Rectal smooth muscle tissue (tissue), 1 donor: ENCODE data around the gene NBPF6.
"Not testable (repeated sequence)": the region's sequence is repeated elsewhere in the genome, so short reads cannot be mapped to it uniquely, and the experiment has no call there.

Experiments used
- H3K27ac ChIP-seq: one replicate; pipeline ENCODE4 v1.7.0; 2013; ENCODE audit warnings: low read depth, low read length, inconsistent platforms
- H3K27me3 ChIP-seq: one replicate; pipeline ENCODE4 v1.7.0; 2013; ENCODE audit warnings: low read length; ENCODE audit not compliant: control insufficient read depth, insufficient read depth
- H3K36me3 ChIP-seq: one replicate; pipeline ENCODE4 v1.7.0; 2013; ENCODE audit warnings: low read length; ENCODE audit not compliant: control insufficient read depth, insufficient read depth
- H3K4me1 ChIP-seq: one replicate; pipeline ENCODE4 v1.7.0; 2013; ENCODE audit warnings: low read length; ENCODE audit not compliant: control insufficient read depth, insufficient read depth
- H3K4me3 ChIP-seq: one replicate; pipeline ENCODE4 v1.7.0; 2013; ENCODE audit warnings: low read length
- H3K9ac ChIP-seq: one replicate; pipeline ENCODE4 v1.7.0; 2013; ENCODE audit warnings: low read length

The NBPF6 gene, protein sequence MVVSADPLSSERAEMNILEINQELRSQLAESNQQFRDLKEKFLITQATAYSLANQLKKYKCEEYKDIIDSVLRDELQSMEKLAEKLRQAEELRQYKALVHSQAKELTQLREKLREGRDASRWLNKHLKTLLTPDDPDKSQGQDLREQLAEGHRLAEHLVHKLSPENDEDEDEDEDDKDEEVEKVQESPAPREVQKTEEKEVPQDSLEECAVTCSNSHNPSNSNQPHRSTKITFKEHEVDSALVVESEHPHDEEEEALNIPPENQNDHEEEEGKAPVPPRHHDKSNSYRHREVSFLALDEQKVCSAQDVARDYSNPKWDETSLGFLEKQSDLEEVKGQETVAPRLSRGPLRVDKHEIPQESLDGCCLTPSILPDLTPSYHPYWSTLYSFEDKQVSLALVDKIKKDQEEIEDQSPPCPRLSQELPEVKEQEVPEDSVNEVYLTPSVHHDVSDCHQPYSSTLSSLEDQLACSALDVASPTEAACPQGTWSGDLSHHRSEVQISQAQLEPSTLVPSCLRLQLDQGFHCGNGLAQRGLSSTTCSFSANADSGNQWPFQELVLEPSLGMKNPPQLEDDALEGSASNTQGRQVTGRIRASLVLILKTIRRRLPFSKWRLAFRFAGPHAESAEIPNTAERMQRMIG

DNA sequence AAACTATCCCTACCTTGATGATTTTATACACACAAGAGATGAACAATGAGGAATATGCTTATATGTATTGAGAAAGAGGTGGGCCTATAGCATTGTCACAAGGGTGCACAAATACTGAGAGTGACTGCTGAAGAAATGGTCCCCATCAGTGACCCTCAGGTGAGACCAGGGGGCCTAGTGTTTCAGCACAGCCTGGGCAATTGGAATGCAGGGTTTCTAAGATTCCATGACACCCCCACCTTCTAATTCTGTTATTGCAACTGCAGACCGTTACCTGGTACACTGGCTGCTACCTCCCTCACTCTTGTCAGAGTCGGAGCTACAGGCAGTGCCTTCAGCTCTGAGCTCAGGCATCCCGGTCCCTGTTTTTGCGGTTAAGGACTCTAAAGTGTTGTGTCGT lies at the start of gene NBPF6:
TSS of gene NBPF6 (plus strand) at position 301 of the 400 bp plus-strand sequence. CDS start 259 bp downstream, outside the sequence.
- H3K9ac ChIP-seq, H3K36me3 ChIP-seq, H3K27me3 ChIP-seq, H3K27ac ChIP-seq, H3K4me1 ChIP-seq, H3K4me3 ChIP-seq: not testable (repeated sequence)

DNA sequence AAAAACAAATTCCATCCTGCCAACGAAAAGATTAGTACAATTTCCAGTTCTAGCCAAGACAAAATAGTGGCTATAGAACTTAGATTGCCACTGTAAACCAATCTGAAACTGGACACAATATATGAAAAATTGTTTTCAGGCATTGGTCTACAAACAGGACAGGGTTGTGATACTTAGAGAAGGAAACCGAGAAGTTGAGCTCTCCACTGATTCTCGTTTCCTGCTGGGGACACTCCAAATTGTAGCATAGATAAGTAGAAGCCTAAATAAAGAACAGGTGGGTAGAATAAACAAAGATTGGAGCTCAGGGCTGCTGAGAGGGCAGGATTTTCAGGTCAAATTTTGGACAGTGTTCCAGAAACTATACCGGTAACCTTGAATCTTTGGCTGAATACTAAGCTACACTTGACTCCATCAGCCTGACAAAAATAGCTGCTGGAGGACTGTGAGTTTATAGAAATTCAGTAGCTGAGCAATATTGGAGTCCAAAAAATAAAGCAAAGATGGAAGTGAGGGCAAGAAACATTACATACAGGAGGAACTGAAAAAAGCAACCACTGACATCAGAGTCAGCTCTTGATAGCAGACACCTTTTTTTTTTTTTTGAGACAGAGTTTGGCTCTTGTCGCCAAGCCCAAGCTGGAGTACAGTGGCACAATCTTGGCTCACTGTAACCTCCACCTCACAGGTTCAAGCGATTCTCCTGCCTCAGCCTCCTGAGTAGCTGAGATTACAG lies 38.9 kb upstream of the NBPF6 start:
- not testable (repeated sequence) for H3K27me3 ChIP-seq, H3K4me1 ChIP-seq, H3K27ac ChIP-seq, H3K36me3 ChIP-seq, H3K4me3 ChIP-seq, H3K9ac ChIP-seq

DNA sequence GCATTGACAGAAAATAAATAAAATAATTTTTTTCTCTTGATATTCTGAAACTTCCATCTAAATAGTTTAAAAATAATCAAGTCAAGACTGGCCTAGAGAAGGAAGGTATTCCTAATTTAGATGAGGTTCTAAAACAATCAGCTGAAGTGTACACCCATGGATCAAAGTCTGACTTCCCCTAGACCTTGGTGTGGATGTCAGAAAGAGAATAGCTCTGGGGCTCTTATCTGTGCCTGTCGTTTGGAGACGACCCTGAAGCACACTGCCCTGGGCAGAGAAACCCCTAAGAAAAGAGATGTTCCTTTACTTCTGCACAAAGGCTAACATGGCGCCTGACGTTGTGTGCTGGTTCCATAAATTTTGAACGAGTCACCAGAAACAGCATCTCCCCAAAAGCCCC lies 30.0 kb upstream of the NBPF6 start:
- not testable (repeated sequence) for H3K9ac ChIP-seq, H3K27me3 ChIP-seq, H3K27ac ChIP-seq, H3K4me3 ChIP-seq, H3K36me3 ChIP-seq, H3K4me1 ChIP-seq

DNA sequence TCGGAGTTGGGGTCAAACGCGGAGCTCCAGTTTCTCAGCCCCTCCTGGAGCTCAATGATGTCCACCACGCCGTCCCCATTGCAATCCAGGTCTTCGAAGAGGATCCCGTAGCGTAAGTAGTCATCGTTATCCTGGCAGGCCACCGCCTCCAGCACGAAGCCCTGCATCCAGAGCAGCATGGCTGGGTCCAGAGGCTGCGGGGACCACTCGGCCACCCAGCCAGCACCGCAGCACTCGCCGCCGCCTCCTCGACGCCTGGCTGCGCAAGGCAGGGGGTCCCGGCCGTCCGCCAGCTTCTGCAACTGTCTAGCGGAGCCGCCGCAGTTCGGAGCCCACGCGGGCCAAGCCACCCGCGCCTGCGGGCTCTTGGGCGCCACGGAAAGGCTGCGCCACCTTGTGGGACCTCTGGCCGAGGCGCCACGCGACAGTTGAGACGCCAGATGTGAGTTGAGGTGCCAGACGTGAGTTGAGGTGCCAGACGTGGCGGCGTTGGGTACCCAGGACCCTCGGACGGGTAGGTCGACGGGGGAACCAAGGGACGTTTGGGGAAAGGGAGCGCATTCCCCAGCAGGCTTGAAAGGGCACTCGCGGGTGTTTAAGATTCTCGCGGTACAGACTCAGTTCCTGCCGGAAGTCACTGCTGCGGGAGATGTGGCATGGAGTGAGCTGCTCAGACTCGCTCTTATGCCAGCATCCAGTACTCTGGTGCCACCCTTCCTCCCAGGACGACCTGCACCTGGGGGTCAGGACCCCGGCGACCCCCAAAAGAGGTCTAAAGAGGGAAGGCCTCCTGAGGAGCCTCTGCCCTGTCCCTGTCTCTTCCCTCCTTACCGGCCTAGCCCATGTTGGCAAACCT lies 28.9 kb upstream of the NBPF6 start:
- not testable (repeated sequence) for H3K36me3 ChIP-seq, H3K27ac ChIP-seq, H3K4me3 ChIP-seq, H3K27me3 ChIP-seq, H3K9ac ChIP-seq, H3K4me1 ChIP-seq

DNA sequence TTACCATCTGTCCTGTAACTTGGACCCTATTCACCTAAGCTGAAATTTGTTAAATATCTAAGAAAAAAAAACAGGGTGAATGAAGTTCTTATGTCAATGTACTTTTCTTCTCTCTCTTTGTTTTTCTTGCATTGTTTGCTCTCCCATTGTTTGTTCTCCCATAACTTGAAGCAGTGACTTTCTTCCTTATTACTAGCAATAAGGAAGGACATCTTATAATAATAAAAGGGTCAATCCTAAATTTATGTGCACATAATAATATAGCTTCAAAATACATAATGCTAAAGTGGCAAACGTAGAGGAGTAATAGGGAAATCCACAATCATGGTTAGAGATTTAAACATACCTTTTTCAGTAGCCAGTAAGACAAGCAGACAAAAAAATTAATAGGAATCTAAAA lies 23.3 kb upstream of the NBPF6 start:
- not testable (repeated sequence) for H3K36me3 ChIP-seq, H3K4me3 ChIP-seq

DNA sequence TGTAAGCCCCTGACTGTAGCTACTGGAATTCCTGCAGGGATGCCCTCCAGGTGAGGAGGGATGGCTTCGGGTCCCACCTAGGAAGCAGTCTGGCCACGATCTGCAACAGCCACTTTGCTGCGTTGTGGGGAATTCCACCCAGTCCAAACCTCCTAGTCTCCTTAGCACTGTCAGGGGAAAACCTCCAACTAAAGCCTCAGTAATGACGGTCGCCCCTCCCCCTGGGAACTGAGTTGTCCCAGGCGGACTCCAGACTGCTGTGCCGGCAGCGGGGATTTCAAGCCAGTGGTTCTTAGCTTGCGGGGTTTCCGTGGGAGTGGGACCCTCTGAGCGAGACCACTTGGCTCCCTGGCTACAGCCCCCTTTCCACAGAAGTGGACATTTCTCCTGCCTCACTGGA lies 18.1 kb upstream of the NBPF6 start:
- H3K4me3 ChIP-seq, H3K9ac ChIP-seq, H3K27me3 ChIP-seq, H3K36me3 ChIP-seq, H3K27ac ChIP-seq, H3K4me1 ChIP-seq: not testable (repeated sequence)

More for the DNA sequence above, 23.3 kb upstream of the NBPF6 start:
- H3K27me3 ChIP-seq, H3K9ac ChIP-seq, H3K27ac ChIP-seq, H3K4me1 ChIP-seq: not testable (repeated sequence)

DNA sequence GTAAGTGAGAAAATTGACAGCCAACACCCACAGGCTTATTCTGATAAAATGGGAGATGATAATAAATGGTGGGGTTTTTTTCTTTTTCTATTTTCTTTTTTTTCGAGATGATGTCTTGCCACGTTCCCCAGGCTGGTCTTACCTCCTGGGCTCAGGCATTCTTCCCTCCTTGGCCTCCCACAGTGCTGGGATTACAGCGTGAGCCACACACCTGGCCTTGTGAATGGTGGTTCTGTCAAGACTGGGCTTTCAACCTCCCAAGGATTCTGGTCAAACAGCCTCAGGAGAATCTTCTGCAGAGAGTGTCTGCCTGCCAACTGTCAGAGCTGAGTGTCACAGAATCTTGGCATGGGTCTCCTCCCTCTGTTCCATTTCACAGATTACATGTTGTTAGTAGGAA lies 16.7 kb upstream of the NBPF6 start:
- H3K4me1 ChIP-seq, H3K9ac ChIP-seq, H3K27me3 ChIP-seq, H3K4me3 ChIP-seq, H3K36me3 ChIP-seq, H3K27ac ChIP-seq: not testable (repeated sequence)

DNA sequence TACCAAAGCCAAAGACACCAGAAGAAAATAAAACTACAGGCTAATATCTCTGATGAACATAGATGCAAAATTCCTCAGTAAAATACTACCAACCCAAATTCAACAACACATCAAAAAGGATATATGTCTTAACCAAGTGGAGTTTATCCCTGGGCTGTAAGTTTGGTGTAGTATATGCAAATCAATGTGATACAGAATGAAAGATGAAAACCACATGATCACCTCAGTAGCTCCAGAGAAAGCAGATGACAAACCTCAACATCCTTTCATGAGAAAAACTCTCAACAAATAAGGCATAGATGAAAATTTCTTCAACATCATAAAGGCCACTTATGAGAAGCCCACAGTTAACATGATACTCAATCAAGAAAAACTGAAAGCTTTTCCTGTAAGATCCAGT lies 11.6 kb upstream of the NBPF6 start:
- H3K9ac ChIP-seq, H3K4me3 ChIP-seq, H3K27me3 ChIP-seq, H3K36me3 ChIP-seq, H3K4me1 ChIP-seq, H3K27ac ChIP-seq: not testable (repeated sequence)

DNA sequence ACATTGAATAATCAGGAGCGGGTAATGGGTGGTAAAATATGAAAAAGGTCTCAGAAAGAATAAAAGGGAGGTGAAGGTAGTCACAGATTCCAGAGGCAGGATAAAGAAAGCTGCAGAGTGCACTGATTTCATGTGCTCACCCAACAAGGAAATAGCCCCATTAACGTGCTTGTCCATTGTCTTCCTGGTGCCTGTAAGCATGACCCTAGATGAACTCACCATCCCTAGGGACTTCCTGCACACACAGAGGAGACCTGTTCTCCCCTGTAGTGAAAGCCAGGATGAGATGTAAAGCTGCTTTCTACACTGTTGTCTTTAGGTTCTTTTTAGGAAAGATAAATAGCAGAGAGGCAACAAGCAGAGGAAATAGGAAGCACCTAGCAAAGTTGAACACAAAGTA lies 4.4 kb downstream of the NBPF6 start:
- H3K9ac ChIP-seq, H3K4me3 ChIP-seq, H3K27me3 ChIP-seq, H3K4me1 ChIP-seq, H3K36me3 ChIP-seq, H3K27ac ChIP-seq: not testable (repeated sequence)

DNA sequence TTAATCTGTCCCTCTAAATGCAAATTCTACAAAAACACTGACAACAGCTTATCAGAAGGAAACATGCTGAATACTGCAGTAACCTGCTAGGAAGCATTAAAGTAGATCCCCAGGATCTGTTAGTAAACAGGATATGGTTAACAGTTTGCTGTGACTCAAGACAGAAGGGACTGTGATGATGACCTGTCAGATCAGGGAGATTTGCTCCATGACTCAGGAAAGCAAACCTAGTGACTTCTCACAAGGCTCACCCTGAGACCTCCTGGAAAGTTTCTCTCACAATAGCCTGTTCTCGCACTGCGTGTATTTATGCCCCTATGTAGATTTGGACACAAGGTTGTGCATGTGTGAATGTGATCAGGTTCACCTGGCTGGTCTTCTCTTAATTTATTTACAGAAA lies 8.5 kb downstream of the NBPF6 start:
- not testable (repeated sequence) for H3K4me3 ChIP-seq, H3K27ac ChIP-seq, H3K36me3 ChIP-seq, H3K27me3 ChIP-seq, H3K4me1 ChIP-seq, H3K9ac ChIP-seq

DNA sequence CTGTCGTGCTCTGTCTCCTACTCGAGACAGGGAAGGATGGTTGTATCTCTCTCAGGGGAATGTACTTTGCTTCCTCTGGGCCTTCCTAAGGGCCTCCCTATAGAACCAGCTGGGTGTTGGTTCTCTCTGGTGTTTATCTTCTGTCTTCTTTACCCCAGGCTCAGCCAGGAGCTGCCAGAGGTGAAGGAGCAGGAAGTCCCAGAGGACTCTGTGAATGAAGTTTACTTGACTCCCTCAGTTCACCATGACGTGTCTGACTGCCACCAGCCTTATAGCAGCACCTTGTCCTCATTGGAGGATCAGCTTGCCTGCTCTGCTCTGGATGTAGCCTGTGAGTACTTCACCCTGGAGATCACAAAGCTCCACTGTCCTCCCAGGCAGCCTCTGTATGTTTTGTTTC lies 11.6 kb downstream of the NBPF6 start:
- not testable (repeated sequence) for H3K4me1 ChIP-seq, H3K27me3 ChIP-seq

DNA sequence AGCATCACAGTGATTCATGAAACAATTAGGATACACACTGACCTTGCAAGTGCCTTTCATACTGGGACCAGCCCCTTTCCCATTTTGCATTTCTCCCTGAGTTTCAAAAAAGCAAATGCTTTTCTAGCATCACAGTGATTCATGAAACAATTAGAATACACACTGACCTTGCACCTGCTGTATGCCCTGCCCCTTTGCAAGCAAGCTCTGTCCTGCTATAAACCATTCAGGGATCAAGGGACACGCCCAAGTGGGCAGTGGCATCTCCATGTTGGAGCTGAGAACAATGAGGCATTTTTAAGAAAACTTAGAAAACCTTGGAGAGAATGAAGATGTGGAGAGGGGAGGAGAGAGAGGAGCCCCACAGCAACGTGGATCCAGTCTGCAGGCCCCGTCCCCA lies 13.8 kb downstream of the NBPF6 start:
- not testable (repeated sequence) for H3K9ac ChIP-seq, H3K4me3 ChIP-seq, H3K27ac ChIP-seq, H3K4me1 ChIP-seq, H3K27me3 ChIP-seq, H3K36me3 ChIP-seq

More for the DNA sequence above, 11.6 kb downstream of the NBPF6 start:
- H3K4me3 ChIP-seq, H3K9ac ChIP-seq, H3K27ac ChIP-seq, H3K36me3 ChIP-seq: not testable (repeated sequence)
